NCI-H187 treated with DMSO at 0.1 percent for 48 hours (cell line): Measurements from ENCODE around the gene CYP27B1.

Source experiments
- DNase-seq: peaks from one replicate; lab custom pipeline; 2025; lab: John Stamatoyannopoulos, UW

CYP27B1 gene

GRCh38 chr12:57766464-57767304 lies at the start of gene CYP27B1:
Gene CYP27B1 (minus strand): TSS chr12:57767078. CDS start chr12:57767041, 37 bp downstream.
- DNase-seq: no peak

DNA sequence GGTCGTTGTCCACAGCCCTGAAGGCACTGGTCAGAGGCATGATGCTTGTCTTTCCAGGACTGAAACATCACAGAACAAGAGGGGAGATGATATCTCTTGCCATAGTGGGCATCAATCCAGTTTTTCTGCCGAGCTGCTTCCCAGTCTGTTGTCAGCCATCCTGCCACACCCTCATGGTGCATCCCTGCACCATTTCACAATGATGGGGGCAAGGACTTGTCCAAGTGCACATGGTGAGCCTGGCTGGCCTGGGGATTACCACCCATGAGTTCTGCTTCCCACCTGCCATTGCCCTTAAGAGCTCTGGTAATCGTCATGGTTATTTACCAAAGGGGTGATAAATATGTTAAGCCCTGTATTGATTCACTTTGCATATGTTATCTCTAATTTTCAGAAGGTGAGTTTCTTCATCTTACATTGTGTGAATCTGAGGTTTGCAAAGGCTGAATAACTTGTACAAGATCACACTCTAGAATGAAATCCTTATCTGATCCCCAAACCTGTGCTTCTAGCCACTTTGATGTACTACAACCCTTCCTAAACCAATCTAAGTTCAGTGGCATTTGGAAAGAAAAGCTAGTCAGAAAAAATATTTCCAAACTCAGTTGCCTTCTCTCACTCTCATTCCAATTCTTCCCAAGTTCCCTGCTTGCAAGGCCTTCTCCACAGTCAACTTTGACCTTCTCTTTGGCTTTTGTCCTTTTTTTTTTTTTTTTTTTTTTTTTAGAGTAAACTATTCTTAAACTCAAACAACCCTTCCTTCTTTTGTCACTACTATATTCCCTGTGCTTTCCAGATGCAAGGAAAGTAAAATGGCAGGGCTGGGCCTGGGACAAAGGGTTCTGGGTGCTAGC lies 49.4 kb upstream of the CYP27B1 start:
- DNase-seq: no peak

DNA sequence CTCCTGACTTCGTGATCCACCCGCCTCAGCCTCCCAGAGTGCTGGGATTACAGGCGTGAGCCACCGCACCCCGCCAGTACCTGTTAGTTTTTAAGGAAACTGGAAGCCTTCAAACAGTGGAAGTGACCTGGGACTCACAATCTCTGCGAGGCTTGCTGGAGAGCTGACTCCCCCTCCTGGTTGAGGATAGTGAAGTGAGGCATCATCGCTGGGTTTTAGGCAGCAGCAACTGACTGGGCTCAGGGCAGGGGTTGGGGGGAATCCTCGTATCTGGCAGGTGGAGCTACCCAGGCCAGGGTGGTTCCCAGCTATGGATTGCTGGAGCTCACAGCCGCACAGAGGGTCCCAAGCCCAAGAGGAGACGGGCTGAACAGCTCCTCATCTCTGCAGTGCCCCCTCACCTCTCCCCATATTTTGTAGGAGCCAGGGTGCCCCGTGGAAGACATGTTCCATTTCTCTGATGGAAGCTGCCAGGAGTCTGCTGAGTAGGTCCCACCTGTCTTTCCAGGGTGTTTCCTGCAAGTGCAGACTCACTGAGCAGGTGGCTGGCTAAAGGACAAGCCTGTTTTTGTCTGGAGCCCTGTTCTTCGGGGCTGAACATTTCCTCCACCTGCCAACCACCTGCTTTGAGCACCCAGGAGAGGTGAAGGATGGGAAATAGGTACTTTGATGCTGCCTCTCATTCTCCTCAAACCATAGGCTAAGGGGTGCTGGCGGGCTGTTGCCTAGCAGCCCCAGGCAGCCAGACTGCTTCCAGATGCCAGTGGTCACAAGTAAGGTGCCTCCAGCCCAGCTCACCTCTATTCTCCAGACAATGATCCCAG lies 48.5 kb upstream of the CYP27B1 start:
- DNase-seq: peak; percentile 37

GRCh38 chr12:57813971-57814772 lies 47.3 kb upstream of the CYP27B1 start:
- no peak for DNase-seq

GRCh38 chr12:57813111-57813970 lies 46.5 kb upstream of the CYP27B1 start:
- DNase-seq: no peak

GRCh38 chr12:57811028-57811755 lies 44.3 kb upstream of the CYP27B1 start:
- DNase-seq: no peak

- DNase-seq: no peak
These were observed 43.6 kb upstream of the CYP27B1 start for GRCh38 chr12:57810450-57810849.

DNA sequence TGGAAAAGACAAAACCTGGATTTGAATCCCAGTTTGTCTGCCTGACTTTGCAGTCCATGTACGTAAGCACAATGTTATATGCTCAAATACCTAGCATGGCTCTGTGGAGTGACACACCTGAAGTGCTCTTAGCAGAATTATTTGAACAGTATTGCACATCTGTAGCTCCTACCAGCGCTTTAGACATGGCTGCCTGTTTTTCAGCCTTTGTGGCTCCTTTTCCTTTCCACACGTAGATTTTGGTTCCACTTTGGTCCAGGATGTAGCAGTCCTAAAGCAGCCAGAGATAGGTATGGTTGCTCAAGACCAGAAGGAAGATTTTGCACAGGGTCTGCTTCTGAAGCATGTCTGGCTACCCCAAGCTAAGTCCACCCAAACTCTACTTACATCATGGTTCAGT lies 42.5 kb upstream of the CYP27B1 start:
- DNase-seq: no peak

DNA sequence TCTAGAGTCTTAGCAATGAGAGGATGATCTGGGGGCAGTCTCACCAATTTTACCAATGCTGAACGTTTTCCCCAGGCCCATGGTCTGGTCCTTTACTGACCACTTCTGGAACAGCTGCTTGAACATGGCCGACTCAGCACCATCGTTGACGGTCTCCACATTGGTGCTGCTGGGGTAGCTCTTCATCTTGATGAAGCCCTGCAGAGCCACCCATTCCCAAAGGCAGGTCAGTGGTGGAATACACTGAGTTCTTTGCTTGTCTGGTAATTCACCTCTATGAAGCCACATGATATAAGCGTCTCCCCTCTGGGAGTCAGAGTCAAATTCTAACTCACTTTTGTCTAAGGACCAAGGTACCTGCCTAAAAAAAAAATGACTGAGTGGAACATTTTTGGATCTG lies 41.5 kb upstream of the CYP27B1 start:
- no peak for DNase-seq

GRCh38 chr12:57807285-57807684 lies 40.4 kb upstream of the CYP27B1 start:
- DNase-seq: no peak

DNA sequence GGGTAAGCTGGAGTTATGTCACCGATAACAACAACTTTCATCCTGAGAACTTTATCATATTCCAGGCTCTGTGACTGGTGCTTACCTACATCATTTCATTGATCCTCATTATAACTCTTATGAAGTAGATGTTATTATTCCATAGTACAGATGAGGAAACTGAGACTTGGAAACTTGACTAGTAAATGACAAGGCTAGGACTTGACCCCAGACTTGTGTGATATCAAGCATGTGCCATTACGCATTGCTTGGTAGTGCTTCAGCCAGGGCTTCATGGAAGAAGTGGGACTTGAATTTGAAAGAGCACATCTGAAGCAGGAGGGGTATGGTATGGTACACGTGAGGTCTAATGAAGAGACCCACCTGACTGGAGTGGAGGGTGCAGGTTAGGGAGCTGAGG lies 39.8 kb upstream of the CYP27B1 start:
- DNase-seq: no peak

DNA sequence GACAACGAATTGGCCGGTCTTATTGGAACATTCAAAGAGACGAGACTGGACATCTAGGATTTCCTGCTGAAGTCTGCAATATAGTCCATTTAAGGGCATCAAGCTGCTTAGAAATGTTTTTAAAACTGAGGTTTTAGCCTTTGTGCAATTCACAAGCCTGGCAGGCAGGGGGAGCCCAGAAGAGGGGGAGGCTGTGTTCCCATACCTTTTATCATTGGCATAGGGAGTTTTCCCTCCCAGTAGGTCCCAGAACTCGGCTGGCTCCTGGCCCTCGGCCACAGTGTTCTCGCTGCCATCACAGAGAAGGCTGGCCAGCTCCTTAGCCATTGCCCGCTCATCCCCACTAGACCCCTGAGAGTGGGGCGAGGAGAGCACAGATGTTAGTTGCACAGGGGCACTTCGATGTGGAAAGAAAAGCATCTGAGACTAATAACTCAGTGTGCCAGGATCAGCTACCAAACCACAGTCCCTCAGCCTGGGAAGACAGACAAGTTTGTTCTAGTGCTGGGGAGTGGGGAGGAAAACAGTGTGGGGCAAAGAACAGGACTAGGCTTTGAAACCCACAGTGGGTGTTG lies 36.5 kb upstream of the CYP27B1 start:
- no peak for DNase-seq

DNA sequence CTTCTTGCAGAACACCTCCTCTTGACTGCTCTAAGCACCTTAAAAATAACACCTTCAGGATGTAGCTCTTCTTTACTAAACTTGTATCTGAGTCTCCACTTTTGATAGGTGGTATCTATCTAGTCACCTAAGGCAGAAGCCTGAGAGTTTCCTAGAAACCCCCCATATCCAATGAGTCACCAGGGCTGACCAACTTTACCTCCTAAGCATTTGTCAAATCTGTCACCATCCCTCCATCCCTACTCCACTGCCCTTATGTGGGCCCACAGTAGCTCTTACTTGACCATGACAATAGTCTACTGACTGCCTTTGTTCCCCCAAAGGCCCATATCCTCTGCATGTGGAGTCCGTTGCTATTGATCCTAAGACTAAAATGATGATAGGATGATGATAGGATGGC lies 35.7 kb upstream of the CYP27B1 start:
- DNase-seq: no peak

DNA sequence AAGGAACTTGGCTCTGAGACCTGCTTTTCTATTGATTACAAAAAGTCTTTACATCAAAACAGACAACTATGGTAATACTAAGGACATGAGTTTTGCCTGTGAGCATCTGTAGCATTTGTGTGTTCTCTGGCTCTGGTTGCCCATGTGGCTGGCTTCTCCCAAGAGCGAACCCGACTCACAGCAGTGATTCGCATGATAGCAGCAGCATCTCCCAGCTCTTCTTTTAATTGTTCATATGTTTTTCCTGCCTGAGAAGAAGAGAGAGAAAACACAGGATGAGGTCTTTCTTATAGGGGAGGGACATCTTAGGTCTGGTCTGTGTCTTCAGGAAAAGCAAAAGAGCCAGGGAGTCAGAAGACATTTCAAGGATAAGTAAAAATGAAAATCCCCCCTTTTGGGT lies 34.1 kb upstream of the CYP27B1 start:
- no peak for DNase-seq

DNA sequence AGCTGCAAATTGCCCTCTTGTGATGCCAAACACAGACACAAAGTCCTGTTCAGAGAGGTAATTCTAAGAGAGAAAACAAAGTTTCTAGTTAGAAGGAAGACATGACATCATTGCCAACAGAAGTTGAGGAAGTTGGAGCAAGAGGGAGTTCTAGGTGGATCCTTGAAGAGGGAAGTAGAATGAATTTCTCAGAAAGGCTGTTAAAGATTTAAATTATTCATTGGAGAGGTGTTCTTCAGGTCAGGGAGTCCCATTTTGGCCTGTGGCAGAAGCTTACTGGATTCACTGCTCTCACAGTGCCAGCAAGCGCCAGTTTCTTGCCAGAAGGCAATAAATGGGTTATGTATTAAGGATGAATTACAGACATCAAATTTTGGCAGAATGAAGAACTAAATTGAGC lies 31.1 kb upstream of the CYP27B1 start:
- no peak for DNase-seq

DNA sequence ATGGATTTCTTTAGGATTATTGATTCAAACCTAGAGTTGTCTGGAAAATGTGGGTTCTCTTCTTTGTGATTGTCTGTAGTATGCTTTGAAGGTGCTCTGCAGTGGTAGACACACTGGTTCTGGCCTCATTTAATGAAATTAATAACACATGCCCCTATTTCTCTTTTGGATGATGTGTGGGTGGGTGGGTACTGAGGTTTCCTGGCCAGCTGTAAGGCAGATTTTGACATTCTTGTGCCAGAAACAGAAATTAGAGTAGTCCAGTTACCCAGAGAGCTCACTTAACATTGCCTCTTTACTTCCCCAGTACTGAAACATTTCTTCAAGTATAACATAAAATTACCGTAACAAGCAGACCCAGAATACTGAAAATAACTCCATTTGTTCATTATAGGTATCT lies 30.1 kb upstream of the CYP27B1 start:
- DNase-seq: no peak

- DNase-seq: no peak
These were observed 28.5 kb upstream of the CYP27B1 start for GRCh38 chr12:57795354-57795753.

- DNase-seq: no peak
These were observed 27.0 kb upstream of the CYP27B1 start for GRCh38 chr12:57793920-57794319.

- no peak for DNase-seq
These were observed 17.0 kb upstream of the CYP27B1 start for GRCh38 chr12:57783861-57784260.

- no peak for DNase-seq
These were observed 16.6 kb upstream of the CYP27B1 start for GRCh38 chr12:57783466-57783801.
